Measurements from ENCODE around the gene HSPB1.
"Not testable (repeated sequence)": the region's sequence is repeated elsewhere in the genome, so short reads cannot be mapped to it uniquely, and the experiment has no call there.

Gene HSPB1

DNA sequence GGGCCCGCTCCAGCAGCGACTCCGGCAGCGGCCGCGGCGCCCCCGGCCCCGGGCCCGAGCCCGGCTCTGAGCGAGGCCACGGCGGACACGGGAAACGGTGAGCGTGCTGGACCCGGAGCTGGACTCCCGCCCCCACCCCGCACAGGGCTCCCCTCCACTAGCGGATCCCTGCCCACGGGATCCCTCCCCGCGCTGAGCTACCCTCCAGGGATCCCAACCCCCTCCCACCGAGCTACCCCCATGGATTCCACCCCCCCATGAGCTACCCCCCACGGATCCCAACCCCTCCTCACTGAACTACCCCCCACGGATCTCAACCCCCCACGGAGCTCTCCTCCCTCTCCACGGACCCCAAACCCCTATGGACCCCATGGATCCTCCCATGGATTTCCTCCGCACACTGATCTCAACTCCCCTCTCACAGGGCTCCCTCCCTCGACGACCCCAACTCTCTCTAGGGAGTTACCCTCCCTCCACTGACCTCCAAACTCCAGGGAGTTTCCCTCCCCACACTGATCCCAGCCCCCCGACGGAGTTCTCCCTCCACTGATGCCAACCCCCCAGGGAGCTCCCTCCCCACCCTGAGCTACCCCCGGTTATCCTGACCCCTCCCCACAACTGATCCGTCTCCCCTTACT is 20.6 kb upstream of the HSPB1 start:
- DNase-seq, result no peak

DNA sequence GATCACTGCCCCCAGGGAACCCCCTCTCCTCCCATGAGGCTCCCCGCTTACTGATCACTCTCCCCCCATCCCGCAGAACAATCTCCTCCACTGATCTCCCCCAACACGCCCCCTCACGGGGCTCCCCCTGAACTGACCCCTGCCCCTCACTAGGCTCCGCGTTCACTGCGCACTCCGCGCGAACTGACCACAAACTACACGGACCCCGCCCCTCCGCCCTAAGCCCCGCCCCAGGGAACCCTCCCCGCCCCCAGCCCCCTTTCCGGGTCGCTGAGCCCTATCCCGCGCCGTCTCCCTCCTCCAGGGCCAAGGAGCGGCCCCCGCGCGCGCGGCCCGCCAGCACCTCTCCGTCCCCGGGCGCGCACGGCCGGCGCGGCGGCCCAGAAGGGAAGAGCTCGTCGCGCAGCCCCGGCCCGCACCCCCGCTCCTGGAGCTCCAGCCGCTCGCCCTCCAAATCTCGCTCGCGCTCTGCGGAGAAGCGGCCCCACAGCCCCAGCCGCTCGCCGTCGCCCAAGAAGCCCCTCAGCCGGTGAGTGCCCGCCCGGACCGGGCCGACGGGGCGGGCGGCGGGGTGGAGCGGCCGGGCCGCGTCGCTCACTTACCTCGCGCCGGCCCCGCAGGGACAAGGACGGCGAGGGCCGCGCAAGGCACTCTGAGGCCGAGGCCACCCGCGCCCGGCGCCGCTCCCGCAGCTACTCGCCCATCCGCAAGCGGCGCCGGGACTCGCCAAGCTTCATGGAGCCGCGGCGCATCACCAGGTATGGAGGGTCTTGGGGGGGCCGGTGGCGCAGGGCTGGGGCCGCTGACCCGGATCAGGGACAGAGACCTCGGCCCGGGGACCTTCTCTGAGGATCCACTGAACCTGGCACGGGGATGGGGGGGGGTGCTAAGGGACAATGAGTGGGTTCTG is 19.9 kb upstream of the HSPB1 start:
- no peak for DNase-seq

DNA sequence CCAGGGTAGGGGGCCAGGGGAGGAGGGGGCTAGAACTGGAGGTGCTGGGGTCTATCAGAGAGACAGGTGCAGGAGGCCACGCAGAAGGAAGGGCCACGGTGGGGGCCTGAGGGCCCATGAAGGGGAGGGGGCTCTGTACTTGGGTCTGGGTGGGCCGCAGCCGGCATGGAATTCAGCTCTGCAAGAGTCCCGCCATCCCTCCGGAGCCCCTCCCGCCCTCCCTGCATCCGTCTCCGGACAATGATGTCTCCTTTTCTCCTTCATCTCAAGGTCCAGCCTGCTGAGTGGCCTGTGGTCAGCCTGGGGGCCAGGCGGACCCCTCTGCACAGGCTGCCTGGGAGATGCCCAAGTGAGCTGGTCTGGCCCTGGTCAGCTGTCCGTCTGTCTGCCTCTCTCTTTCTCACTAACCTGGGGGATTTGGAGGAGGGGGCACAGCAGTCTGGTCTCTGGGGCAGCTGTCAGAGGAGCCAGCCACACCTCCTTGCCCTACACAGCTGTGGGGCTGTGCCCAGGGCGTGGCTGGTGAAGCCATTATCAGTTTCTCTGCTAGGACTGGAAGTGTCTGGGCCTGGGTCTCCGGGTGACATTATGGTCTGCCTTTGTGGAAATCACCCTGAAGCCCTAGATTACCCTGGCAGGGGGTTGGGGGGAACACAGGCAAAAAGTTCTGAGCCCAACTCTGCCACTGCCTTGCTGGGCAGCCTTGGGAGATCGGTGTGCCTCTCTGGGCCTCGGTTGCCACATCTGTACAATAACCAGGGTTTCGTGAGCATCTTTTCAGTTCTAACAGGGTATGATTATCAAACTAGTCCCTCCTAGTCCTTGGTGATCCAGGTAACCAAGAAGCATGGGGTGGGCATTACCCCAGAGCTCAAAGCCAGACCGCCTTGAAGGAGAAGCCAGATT is 19.0 kb upstream of the HSPB1 start:
- no peak for DNase-seq

DNA sequence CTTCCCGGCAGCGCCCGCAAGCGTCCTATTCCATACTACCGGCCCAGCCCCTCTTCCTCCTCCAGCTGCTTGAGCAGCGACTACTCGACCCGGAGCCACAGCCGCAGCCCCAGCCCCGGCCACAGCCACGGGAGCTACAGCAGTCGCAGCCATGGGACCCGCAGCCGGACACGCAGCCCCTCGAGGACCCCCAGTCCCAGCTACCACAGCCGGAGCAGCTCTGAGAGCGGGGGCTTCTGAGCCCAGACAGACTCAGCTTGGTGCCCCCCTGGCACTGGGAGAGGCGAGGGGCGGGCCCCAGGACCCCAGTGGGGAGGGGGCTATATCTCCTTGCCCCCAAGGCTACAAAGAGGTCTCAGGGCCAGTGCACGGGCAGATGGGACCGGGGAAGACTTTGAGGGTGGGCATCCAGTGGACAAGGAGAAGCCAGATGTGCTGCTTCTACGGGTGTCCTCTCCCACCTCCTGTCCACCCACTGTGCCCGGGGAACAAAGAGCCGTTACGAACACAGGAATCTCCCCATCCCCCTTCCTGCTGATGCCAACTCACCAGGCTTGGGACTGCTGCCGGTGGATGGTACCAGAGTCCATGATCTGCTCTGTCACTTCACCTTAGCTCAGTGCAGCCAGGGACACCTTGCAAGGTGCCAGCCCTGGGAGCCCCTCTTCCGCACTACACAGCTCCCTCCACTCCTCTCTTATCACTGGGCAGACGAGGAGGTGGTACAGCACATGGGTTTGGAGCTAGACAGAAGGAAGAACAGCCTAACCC is 16.7 kb upstream of the HSPB1 start:
- DNase-seq, result no peak

DNA sequence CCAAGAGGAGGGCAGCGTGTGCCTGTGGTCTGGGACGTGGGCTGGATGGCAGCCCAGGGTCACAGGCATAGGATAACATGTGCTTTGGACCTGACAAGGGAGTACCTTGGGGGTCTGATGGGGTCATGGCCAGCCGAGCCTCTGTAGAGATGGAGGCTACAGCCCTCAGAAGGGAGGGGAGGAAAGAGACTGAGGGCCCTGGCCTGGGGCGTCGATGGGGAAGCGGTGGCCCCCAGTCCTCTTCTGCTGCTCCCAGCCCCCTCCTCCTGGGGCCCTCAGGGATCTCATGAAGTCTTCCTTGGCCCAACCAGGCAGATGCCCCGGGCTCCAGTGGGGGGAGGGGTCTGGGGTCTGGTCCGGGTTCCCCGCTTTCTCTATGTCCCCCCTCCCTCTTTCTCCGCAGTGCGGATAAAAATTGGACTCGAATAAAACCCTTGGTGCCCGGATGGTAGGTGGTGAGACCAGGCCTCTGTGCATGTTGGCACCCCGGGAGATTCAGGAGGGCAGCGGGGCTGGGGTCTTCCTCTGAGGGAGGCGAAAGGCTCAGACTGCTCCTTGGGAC is 15.6 kb upstream of the HSPB1 start:
- DNase-seq, result no peak

GRCh38 chr7:76290847-76291350 is 11.6 kb upstream of the HSPB1 start:
- DNase-seq, result not testable (repeated sequence)

DNA sequence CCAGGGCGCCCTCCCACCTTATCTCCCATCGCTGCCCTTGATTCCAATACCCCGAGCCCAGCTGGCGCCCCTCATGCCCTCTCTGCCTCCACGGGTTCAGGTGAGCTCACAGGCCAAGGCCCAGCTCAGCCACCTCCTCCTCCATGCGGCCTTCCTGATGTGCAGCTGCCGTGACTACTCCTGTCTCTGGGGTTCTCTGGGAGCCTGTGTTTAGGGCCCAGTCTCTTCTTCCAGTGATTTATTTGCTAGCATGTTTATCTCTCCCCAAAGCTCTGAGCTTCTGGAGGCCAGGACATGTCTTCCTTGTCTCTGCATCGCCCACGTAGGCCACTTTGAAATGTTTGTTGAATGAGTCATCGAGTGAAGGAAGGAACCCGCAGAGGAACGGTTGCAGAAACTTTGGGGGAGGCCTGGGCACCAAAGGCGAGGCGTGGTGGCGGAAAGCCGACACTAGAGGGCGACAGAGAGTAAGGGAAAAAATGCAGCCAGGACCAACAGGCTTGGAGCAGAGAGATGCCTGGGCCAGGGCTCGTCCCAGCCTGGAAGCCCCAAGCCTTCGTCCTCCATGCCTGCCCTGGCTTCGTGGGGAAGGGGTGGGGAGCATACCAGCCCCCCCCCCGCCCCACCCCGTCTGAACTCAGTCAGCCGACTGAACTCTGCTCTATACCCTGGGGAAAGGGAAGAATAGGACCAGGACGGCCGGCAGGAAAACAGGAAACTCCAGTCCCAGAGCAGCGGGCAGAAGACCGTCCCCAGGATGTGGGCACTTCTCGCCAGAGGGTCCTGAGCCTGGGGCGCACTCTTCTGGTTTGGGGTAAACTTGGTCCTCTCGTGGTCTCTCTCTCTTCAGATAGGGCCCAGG is 10.9 kb upstream of the HSPB1 start:
- peak; percentile 73 for DNase-seq

DNA sequence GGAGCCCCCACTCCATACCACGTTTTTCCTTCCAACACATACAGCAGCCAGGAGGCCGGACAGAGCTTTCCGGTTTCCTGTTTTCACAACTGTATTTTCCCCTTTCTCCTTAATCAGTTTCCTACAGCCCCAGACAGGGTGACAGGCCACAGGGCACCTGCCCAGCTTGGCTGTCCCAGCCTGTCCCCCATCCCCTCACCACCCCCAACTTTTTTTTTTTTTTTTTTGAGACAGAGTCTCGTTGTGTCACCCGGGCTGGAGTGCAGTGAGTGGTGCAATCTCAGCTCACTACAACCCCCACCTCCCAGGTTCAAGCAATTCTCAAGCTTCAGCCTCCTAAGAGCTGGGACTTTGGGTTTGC is 10.3 kb upstream of the HSPB1 start:
- DNase-seq, result no peak

GRCh38 chr7:76292911-76293310 is 9.6 kb upstream of the HSPB1 start:
- not testable (repeated sequence) for DNase-seq

DNA sequence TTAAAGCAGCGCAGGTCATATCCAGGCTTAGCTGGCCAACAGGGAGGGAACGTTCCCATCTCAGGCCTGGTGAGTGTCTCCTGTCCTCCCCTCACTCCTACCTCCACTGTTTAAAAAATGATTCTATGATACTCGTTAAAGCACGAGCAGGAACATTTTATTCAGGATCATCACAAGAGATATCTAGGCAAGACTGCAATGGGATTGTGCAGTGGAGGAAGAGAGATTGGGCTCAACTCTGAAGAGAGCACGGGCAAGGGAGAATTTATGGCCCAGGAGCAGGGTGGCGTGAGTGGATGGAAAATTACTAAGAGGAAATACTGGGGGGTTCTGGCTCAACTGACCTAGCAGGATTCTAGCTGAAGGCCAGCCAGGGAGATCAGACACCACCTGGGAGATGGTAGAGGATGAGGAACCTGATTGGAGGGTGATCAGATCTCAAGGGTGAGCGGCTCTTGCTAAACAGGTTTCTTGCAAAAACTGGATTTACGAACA is 9.0 kb upstream of the HSPB1 start:
- no peak for DNase-seq

DNA sequence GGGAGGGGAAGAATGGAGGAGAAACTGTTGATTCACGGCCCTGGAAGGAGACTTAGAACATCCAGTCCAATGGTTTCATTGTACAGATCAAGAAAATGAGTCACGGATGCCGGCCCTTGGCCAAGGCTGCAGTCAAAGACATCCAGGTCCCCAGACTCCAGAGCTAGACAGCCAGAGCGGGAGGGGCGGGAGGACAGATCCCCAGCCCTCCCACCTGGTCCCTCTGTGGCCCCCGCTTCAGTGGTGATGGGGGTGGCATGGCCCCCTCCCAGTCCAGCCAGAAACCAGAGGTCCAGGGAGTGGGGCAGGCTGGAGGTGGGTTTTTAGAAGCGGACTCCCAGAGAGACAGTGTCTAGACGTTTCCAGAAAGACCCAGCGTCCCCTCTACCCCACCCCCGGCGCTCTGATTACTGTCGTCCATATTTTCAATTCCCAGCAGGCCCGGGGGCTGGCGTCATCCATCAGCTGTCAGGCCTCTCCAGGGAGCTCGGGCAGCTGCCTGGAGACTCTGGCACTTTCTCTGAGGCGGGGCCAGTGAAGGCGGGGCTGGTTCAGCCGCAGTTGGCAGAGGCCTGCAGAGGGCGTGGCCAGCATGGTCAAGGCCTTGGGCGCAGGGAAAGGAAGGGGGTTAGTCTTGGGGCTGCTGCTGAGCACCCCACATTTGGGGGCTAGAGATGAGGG is 8.0 kb upstream of the HSPB1 start:
- no peak for DNase-seq

- no peak for DNase-seq
These were observed 5.4 kb upstream of the HSPB1 start for GRCh38 chr7:76296743-76297740.

- DNase-seq, result no peak
These were observed 2.2 kb upstream of the HSPB1 start for GRCh38 chr7:76300166-76300731.

DNA sequence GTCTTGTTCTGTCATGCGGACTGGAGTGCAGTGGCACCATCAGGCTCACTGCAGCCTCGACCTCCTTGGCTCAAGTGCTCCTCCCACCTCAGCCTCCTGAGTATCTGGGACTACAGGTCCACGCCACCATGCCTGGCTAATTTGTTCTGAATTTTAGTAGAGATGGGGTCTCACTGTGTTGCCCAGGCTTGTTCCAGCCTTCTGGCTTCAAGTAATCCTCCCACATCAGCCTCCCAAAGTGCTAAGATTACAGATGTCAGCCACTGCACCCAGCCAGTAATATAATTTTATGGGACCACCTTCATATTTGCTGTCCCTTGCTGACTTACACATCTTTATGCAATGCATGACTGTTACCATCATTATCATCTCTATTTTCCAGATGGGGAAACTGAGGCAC is 1.5 kb upstream of the HSPB1 start:
- DNase-seq, result no peak

DNA sequence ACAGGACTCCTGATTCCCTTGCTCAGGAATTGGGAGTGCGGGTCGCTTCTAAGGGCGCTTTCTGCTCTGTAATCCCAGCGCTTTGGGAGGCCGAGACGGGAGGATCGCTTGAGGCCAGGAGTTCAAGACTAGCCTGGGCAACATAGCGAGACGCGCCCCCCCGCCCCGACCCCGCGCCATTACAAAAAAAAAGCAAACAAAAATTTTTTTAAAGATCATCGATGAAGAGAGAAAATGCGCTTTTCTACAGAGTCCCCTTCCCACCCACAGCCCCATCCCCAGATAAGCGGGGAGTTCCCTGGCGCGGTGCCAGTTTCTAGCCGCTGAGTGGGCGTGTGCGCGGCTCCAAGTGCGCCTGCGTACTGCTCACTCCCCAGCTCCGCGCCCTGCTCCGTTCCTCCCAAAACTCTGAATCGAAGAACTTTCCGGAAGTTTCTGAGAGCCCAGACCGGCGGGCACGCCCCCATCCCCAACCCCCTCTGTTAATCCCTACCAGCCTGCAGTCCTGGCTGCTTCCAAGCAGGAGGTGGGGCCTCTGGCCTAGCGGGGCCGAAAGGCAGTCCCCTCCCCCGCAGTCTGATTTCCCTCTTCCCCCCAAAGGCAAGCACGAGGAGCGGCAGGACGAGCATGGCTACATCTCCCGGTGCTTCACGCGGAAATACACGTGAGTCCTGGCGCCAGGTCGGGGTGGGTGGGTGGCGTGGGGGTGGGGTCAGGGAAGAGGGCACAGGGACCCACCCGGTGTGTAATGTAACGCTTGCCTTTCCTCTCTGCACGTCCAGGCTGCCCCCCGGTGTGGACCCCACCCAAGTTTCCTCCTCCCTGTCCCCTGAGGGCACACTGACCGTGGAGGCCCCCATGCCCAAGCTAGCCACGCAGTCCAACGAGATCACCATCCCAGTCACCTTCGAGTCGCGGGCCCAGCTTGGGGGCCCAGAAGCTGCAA is 1.0 kb downstream of the HSPB1 start:
- DNase-seq, result peak; percentile 72

- DNase-seq, result no peak
These were observed 2.5 kb downstream of the HSPB1 start for GRCh38 chr7:76304888-76305375.

GRCh38 chr7:76308874-76309273 is 6.4 kb downstream of the HSPB1 start:
- DNase-seq, result not testable (repeated sequence)

All from central memory CD4-positive, alpha-beta T cell (primary cell).